Loucy (cell line): ENCODE results near the gene POLR3B.

Source experiments
- CTCF ChIP-seq: fragments of 200-600 bp; sonication (generic); conservative IDR thresholded peaks from 2 replicates; pipeline ENCODE4 v1.5.1; 2014; ENCODE audit warnings: mild to moderate bottlenecking, antibody characterized with exemption, low read length
- EZH2phosphoT487 ChIP-seq: fragments of 200-600 bp; IDR thresholded peaks from 2 replicates; pipeline ENCODE4 v1.6.1; 2018; ENCODE audit warnings: antibody characterized with exemption, mild to moderate bottlenecking, moderate library complexity, borderline replicate concordance

GRCh38 chr12:106445053-106445452 is 87.5 kb downstream of the POLR3B start:
- TF ChIP-seq CTCF (no peak), EZH2phosphoT487 (no peak)
